WTC11 (cell line): Measurements from ENCODE around the gene SGIP1.

Source experiments
- CREB1 ChIP-seq: sonication (generic); formaldehyde crosslinking; IDR thresholded peaks from 2 replicates; pipeline ENCODE4 v1.8.0; 2023; ENCODE audit warnings: mild to moderate bottlenecking, missing genetic modification reagents
- CTCF ChIP-seq: fragments of 200-600 bp; IDR thresholded peaks from 2 replicates; pipeline ENCODE4 v1.8.0; 2022; ENCODE audit warnings: antibody characterized with exemption
- FOXK1 ChIP-seq: sonication (generic); formaldehyde crosslinking; IDR thresholded peaks from 2 replicates; pipeline ENCODE4 v1.8.0; 2022; ENCODE audit warnings: mild to moderate bottlenecking, moderate library complexity, missing genetic modification reagents
- HMGXB4 ChIP-seq: sonication (generic); formaldehyde crosslinking; IDR thresholded peaks from 2 replicates; pipeline ENCODE4 v1.8.1; 2023; ENCODE audit warnings: mild to moderate bottlenecking, moderate library complexity, missing genetic modification reagents
- JUN ChIP-seq: sonication (generic); formaldehyde crosslinking; IDR thresholded peaks from 2 replicates; pipeline ENCODE4 v1.8.0; 2023; ENCODE audit warnings: mild to moderate bottlenecking, missing genetic modification reagents
- PREB ChIP-seq: sonication (generic); formaldehyde crosslinking; IDR thresholded peaks from 2 replicates; pipeline ENCODE4 v1.8.1; 2022; ENCODE audit warnings: mild to moderate bottlenecking, missing genetic modification reagents, moderate library complexity, borderline replicate concordance
- RORB ChIP-seq: fragments of 250-450 bp; sonication (Bioruptor Pico); IDR thresholded peaks from 2 replicates; pipeline ENCODE4 v1.9.0; 2021; ENCODE audit warnings: mild to moderate bottlenecking
- SP1 ChIP-seq: sonication (generic); formaldehyde crosslinking; conservative IDR thresholded peaks from 2 replicates; pipeline ENCODE4 v1.8.1; 2022; ENCODE audit warnings: missing genetic modification reagents
- ZNF232 ChIP-seq: sonication (generic); formaldehyde crosslinking; IDR thresholded peaks from 2 replicates; pipeline ENCODE4 v1.8.0; 2022; ENCODE audit warnings: mild to moderate bottlenecking, missing genetic modification reagents
- ZNF263 ChIP-seq: sonication (generic); formaldehyde crosslinking; IDR thresholded peaks from 2 replicates; pipeline ENCODE4 v1.8.1; 2022; ENCODE audit warnings: low read depth, mild to moderate bottlenecking, moderate library complexity, missing genetic modification reagents

- TF ChIP-seq CTCF (no peak), HMGXB4 (CRISPR knock-in tag) (no peak), RORB (CRISPR knock-in tag) (no peak), PREB (CRISPR knock-in tag) (no peak), ZNF263 (CRISPR knock-in tag) (no peak), SP1 (no peak), CREB1 (CRISPR knock-in tag) (no peak), JUN (no peak), FOXK1 (CRISPR knock-in tag) (no peak), ZNF232 (CRISPR knock-in tag) (no peak)
These were observed 14.0 kb upstream of the SGIP1 start for GRCh38 chr1:66519992-66520391.
